ENCODE data around the gene SPTBN1. TPM values are rescaled to one million over a fixed set of nuclear protein-coding genes. Genes with fewer than 3 reads are reported as not detected.

The SPTBN1 gene
- total RNA-seq, 1 experiment from 2014 or later: 146 TPM

- Histone ChIP-seq H3K4me1 (ENCODE audit: insufficient read depth, low read length, poor library complexity, severe bottlenecking) (peaks cover 54% of the 10 kb centered on the region), H3K36me3 (ENCODE audit: insufficient read depth, low read length, poor library complexity, severe bottlenecking) (no peaks in the 10 kb centered on the region), H3K27me3 (replicated peaks; ENCODE audit: insufficient read depth, low read depth, low read length, poor library complexity) (no peaks in the 10 kb centered on the region), H3K9me3 (ENCODE audit: low read depth, low read length, poor library complexity, severe bottlenecking) (no peaks in the 10 kb centered on the region), H3K4me3 (ENCODE audit: low read depth, low read length, poor library complexity, severe bottlenecking) (no peak overlapping the region), H3K27ac (ENCODE audit: low read depth, low read length, poor library complexity, severe bottlenecking) (peak overlapping the region; percentile 64)
- TF ChIP-seq CTCF (conservative IDR thresholded peaks at IDR 0.05; ENCODE audit: low read depth, low read length): no peak
- TF ChIP-seq EZH2 (IDR thresholded peaks at IDR 0.05; ENCODE audit: borderline replicate concordance, low read depth, low read length, poor library complexity, severe bottlenecking): no peak
- TSS peak; percentile 3 for BruUV-seq (replicated peaks)
- ChIA-PET POLR2A (ENCODE audit: low non-redundant PET) (no interaction called here), CTCF (no interaction called here)
- intact Hi-C loops (cut with micrococcal nuclease; ENCODE audit: unreplicated experiment): no loop called here
- peak; percentile 49 for DNase-seq (ENCODE audit: low spot score)
Observed at GRCh38 chr2:54470266-54470938, 14.3 kb downstream of the SPTBN1 start.

DNA sequence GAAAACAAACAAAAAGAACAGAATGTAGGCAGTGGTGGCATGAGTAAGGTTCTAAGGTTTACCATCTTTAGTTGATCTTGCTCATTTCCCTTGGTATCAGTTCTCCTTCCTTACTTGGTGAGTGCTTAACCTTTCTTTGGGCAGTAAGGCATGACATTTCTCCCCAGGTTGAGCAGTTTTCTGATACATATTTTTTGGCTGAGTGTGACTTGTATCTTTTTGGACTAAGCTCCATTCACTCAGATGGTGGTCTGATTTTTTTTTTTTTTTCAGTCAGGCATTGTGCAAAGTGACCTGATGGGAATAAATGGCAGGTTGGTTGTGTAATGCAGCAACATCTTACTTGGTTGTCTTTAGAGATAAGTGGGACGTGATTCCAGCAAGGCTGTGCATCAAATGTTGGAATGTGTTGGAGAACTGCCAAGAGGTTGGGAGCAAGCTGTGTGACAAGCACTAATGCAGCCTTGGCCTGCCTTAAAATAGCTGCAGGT lies 15.1 kb downstream of the SPTBN1 start:
- Histone ChIP-seq H3K27ac (ENCODE audit: low read depth, low read length, poor library complexity, severe bottlenecking) (peak overlapping the region; percentile 64), H3K9me3 (ENCODE audit: low read depth, low read length, poor library complexity, severe bottlenecking) (no peaks in the 10 kb centered on the region), H3K4me3 (ENCODE audit: low read depth, low read length, poor library complexity, severe bottlenecking) (no peak overlapping the region), H3K27me3 (replicated peaks; ENCODE audit: insufficient read depth, low read depth, low read length, poor library complexity) (no peaks in the 10 kb centered on the region), H3K36me3 (ENCODE audit: insufficient read depth, low read length, poor library complexity, severe bottlenecking) (no peaks in the 10 kb centered on the region), H3K4me1 (ENCODE audit: insufficient read depth, low read length, poor library complexity, severe bottlenecking) (peaks cover 54% of the 10 kb centered on the region)
- DNase-seq (ENCODE audit: low spot score): peak; percentile 90
- ChIA-PET CTCF (interaction anchor here (0.7 kb wide), 1 partner anchor 148 kb away, joined by 3 read pairs; no protein-coding TSS in a partner anchor), POLR2A (ENCODE audit: low non-redundant PET) (no interaction called here)
- intact Hi-C loops (cut with micrococcal nuclease; ENCODE audit: unreplicated experiment): no loop called here
- BruUV-seq (replicated peaks): no TSS peak
- TF ChIP-seq EZH2 (IDR thresholded peaks at IDR 0.05; ENCODE audit: borderline replicate concordance, low read depth, low read length, poor library complexity, severe bottlenecking) (no peak), CTCF (conservative IDR thresholded peaks at IDR 0.05; ENCODE audit: low read depth, low read length) (no peak)

- Histone ChIP-seq H3K27ac (ENCODE audit: low read depth, low read length, poor library complexity, severe bottlenecking) (no peak overlapping the region), H3K4me1 (ENCODE audit: insufficient read depth, low read length, poor library complexity, severe bottlenecking) (peaks cover 48% of the 10 kb centered on the region), H3K27me3 (replicated peaks; ENCODE audit: insufficient read depth, low read depth, low read length, poor library complexity) (no peaks in the 10 kb centered on the region), H3K36me3 (ENCODE audit: insufficient read depth, low read length, poor library complexity, severe bottlenecking) (no peaks in the 10 kb centered on the region), H3K9me3 (ENCODE audit: low read depth, low read length, poor library complexity, severe bottlenecking) (no peaks in the 10 kb centered on the region), H3K4me3 (ENCODE audit: low read depth, low read length, poor library complexity, severe bottlenecking) (no peak overlapping the region)
- BruUV-seq (replicated peaks): no TSS peak
- CTCF ChIA-PET: no interaction called here
- TF ChIP-seq EZH2 (IDR thresholded peaks at IDR 0.05; ENCODE audit: borderline replicate concordance, low read depth, low read length, poor library complexity, severe bottlenecking) (no peak), CTCF (conservative IDR thresholded peaks at IDR 0.05; ENCODE audit: low read depth, low read length) (no peak)
- intact Hi-C loops (cut with micrococcal nuclease; ENCODE audit: unreplicated experiment): no loop called here
- DNase-seq (ENCODE audit: low spot score): no peak
- POLR2A ChIA-PET (ENCODE audit: low non-redundant PET): no interaction called here
Observed at GRCh38 chr2:54473851-54474250, 17.7 kb downstream of the SPTBN1 start.

Data from A673 (cell line).